MCF 10A (cell line): ENCODE measurements around the gene TSC1. TPM values are rescaled to one million over a fixed set of nuclear protein-coding genes. Genes with fewer than 3 reads are reported as not detected.

Experiments
- BruUV-seq: library from RNA; stranded (reverse); fragments of 400-500 nt; replicated peaks from 2 replicates; lab custom pipeline; 2021; lab: Mats Ljungman, UMichigan
- CTCF ChIA-PET: fragments of 300-600 bp; sonication (Branson Sonifier 250); formaldehyde crosslinking; extraction: SDS; loops from one replicate; lab custom pipeline; 2021; ENCODE audit warnings: antibody characterized with exemption, inconsistent platforms; lab: Yijun Ruan, JAX
- POLR2A ChIA-PET: fragments of 300-600, 350-650 bp; sonication (Branson Sonifier 250); formaldehyde crosslinking; extraction: SDS; loops from one replicate; lab custom pipeline; 2020; ENCODE audit warnings: antibody characterized with exemption, inconsistent platforms; lab: Yijun Ruan, JAX
- DNase-seq: peaks from one replicate; pipeline ENCODE4 v3.0.0-alpha.2; 2018; ENCODE audit not compliant: unreplicated experiment
- H3K27ac Mint-ChIP-seq: one replicate; pipeline ENCODE4 v1.8.0; 2022; ENCODE audit warnings: mild to moderate bottlenecking, low read depth, mixed read lengths; ENCODE audit not compliant: unreplicated experiment
- H3K27me3 Mint-ChIP-seq: one replicate; pipeline ENCODE4 v1.8.0; 2022; ENCODE audit warnings: mixed read lengths; ENCODE audit not compliant: insufficient read depth, unreplicated experiment
- H3K36me3 Mint-ChIP-seq: one replicate; pipeline ENCODE4 v1.8.0; 2022; ENCODE audit warnings: mild to moderate bottlenecking, moderate library complexity, mixed read lengths; ENCODE audit not compliant: insufficient read depth, unreplicated experiment
- H3K4me1 Mint-ChIP-seq: one replicate; pipeline ENCODE4 v1.8.0; 2022; ENCODE audit warnings: mixed read lengths; ENCODE audit not compliant: insufficient read depth, unreplicated experiment
- H3K4me3 Mint-ChIP-seq: one replicate; pipeline ENCODE4 v1.8.0; 2022; ENCODE audit warnings: mild to moderate bottlenecking, moderate library complexity, mixed read lengths; ENCODE audit not compliant: unreplicated experiment
- H3K9me3 Mint-ChIP-seq: one replicate; pipeline ENCODE4 v1.8.0; 2022; ENCODE audit warnings: mixed read lengths; ENCODE audit not compliant: unreplicated experiment
- CTCF ChIP-seq: fragments of 200-600 bp; IDR thresholded peaks from one replicate; pipeline ENCODE4 v1.8.0; 2022; ENCODE audit warnings: antibody characterized with exemption, mild to moderate bottlenecking; ENCODE audit not compliant: unreplicated experiment
- intact Hi-C: fragments of 100-400 bp; cut with micrococcal nuclease; formaldehyde crosslinking; loops from 2 replicates; pipeline ENCODE4 v1.14.1; 2022
- total RNA-seq: library from RNA; stranded (reverse); gene quantifications from 2 replicates; pipeline ENCODE4 v1.2.3, GENCODE V29; 2022

The TSC1 gene
- total RNA-seq, 1 experiment from 2014 or later, result 36.6 TPM

GRCh38 chr9:132894346-132894745 is 50.1 kb downstream of the TSC1 start:
- no TSS peak for BruUV-seq
- ChIA-PET CTCF (interaction anchor here (0.6 to 1.3 kb wide), 2 partner anchors 8 to 387 kb away, joined by 4 to 6 read pairs; no protein-coding TSS in a partner anchor), POLR2A (interaction anchor here (0.6 to 1.3 kb wide), 4 partner anchors 13 to 61 kb away, joined by 3 to 6 read pairs (median 3); partner anchors contain the start of genes AK8 and SPACA9)
- Mint-ChIP-seq H3K9me3 (no peaks in the 10 kb centered on the region), H3K4me1 (peaks cover 10% of the 10 kb centered on the region), H3K27me3 (no peaks in the 10 kb centered on the region), H3K27ac (no peak overlapping the region), H3K36me3 (peaks cover 42% of the 10 kb centered on the region), H3K4me3 (no peak overlapping the region)
- DNase-seq, result peak; percentile 22
- intact Hi-C loops, result no loop called here
- no peak for TF ChIP-seq CTCF

- peaks cover 10% of the 10 kb centered on the region for H3K4me1 Mint-ChIP-seq
- TF ChIP-seq CTCF, result no peak
- CTCF ChIA-PET, result interaction anchor here (0.8 kb wide), 1 partner anchor 9 kb away, joined by 3 read pairs; no protein-coding TSS in a partner anchor
- H3K9me3 Mint-ChIP-seq, result no peaks in the 10 kb centered on the region
- no peak for DNase-seq
- H3K36me3 Mint-ChIP-seq, result peaks cover 23% of the 10 kb centered on the region
- POLR2A ChIA-PET, result interaction anchor here (0.6 kb wide), 1 partner anchor 222 kb away, joined by 3 read pairs; the partner anchor contains the start of genes DDX31 and GTF3C4
- intact Hi-C loops, result no loop called here
- no TSS peak for BruUV-seq
- H3K27ac Mint-ChIP-seq, result no peak overlapping the region
- no peaks in the 10 kb centered on the region for H3K27me3 Mint-ChIP-seq
- H3K4me3 Mint-ChIP-seq, result no peak overlapping the region
These were observed 52.0 kb downstream of the TSC1 start for GRCh38 chr9:132892400-132892799.

- BruUV-seq, result no TSS peak
- H3K27me3 Mint-ChIP-seq, result no peaks in the 10 kb centered on the region
- intact Hi-C loops, result no loop called here
- POLR2A ChIA-PET, result interaction anchor here (0.6 kb wide), 1 partner anchor 9 kb away, joined by 3 read pairs; the partner anchor contains the start of gene SPACA9
- no peaks in the 10 kb centered on the region for H3K4me1 Mint-ChIP-seq
- no peak overlapping the region for H3K4me3 Mint-ChIP-seq
- no peak overlapping the region for H3K27ac Mint-ChIP-seq
- H3K36me3 Mint-ChIP-seq, result peaks cover 4% of the 10 kb centered on the region
- TF ChIP-seq CTCF, result no peak
- DNase-seq, result no peak
- CTCF ChIA-PET, result interaction anchor here (0.6 kb wide), 1 partner anchor 14 kb away, joined by 3 read pairs; no protein-coding TSS in a partner anchor
- H3K9me3 Mint-ChIP-seq, result no peaks in the 10 kb centered on the region
These were observed 56.3 kb downstream of the TSC1 start for GRCh38 chr9:132888151-132888550.

GRCh38 chr9:132887181-132888120 is 57.0 kb downstream of the TSC1 start:
- no peaks in the 10 kb centered on the region for H3K27me3 Mint-ChIP-seq
- DNase-seq, result no peak
- no peaks in the 10 kb centered on the region for H3K9me3 Mint-ChIP-seq
- POLR2A ChIA-PET, result no interaction called here
- H3K27ac Mint-ChIP-seq, result no peak overlapping the region
- BruUV-seq, result no TSS peak
- TF ChIP-seq CTCF, result no peak
- peaks cover 4% of the 10 kb centered on the region for H3K36me3 Mint-ChIP-seq
- CTCF ChIA-PET, result no interaction called here
- H3K4me1 Mint-ChIP-seq, result no peaks in the 10 kb centered on the region
- H3K4me3 Mint-ChIP-seq, result no peak overlapping the region
- intact Hi-C loops, result no loop called here
